ENCODE data around the gene KXD1. TPM values are rescaled to one million over a fixed set of nuclear protein-coding genes. Genes with fewer than 3 reads are reported as not detected.
A peak's percentile ranks its signal among the peaks of the same experiment; 100 is the strongest.

The KXD1 gene
- total RNA-seq, 1 donor = 104 TPM

GRCh38 chr19:18594824-18595373 lies 37.2 kb downstream of the KXD1 start:
- Histone ChIP-seq H3K4me1 (ENCODE audit: insufficient read depth, low read length) (peaks cover 4% of the 10 kb centered on the region), H3K4me3 (ENCODE audit: insufficient read depth, low read length) (peak overlapping the region; percentile 69), H3K79me2 (ENCODE audit: insufficient read depth, low read length) (no peaks in the 10 kb centered on the region), H4K20me1 (ENCODE audit: insufficient read depth, low read length) (peaks cover 8% of the 10 kb centered on the region), H3K27ac (ENCODE audit: low read depth, low read length) (no peak overlapping the region), H3K36me3 (ENCODE audit: insufficient read depth, low read length) (peaks cover 3% of the 10 kb centered on the region), H3K9me3 (ENCODE audit: low read depth, low read length) (no peaks in the 10 kb centered on the region), H3K27me3 (ENCODE audit: insufficient read depth, low read length) (no peaks in the 10 kb centered on the region), H2AFZ (ENCODE audit: low read length) (no peak overlapping the region), H3K4me2 (ENCODE audit: insufficient read depth, low read length) (peak overlapping the region; percentile 69)
- DNase-seq (ENCODE audit: insufficient read length, low spot score, missing footprints) = peak; percentile 88
- TF ChIP-seq, protein P1, sequence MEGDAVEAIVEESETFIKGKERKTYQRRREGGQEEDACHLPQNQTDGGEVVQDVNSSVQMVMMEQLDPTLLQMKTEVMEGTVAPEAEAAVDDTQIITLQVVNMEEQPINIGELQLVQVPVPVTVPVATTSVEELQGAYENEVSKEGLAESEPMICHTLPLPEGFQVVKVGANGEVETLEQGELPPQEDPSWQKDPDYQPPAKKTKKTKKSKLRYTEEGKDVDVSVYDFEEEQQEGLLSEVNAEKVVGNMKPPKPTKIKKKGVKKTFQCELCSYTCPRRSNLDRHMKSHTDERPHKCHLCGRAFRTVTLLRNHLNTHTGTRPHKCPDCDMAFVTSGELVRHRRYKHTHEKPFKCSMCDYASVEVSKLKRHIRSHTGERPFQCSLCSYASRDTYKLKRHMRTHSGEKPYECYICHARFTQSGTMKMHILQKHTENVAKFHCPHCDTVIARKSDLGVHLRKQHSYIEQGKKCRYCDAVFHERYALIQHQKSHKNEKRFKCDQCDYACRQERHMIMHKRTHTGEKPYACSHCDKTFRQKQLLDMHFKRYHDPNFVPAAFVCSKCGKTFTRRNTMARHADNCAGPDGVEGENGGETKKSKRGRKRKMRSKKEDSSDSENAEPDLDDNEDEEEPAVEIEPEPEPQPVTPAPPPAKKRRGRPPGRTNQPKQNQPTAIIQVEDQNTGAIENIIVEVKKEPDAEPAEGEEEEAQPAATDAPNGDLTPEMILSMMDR (IDR thresholded peaks at IDR 0.05; ENCODE audit: extremely low read depth, low read depth, low read length) = no peak

- no peaks in the 10 kb centered on the region for H3K9me3 ChIP-seq (ENCODE audit: low read depth, low read length)
- H4K20me1 ChIP-seq (ENCODE audit: insufficient read depth, low read length) = peaks cover 8% of the 10 kb centered on the region
- no peak overlapping the region for H2AFZ ChIP-seq (ENCODE audit: low read length)
Measured at GRCh38 chr19:18595475-18595874, 37.8 kb downstream of the KXD1 start.

DNA sequence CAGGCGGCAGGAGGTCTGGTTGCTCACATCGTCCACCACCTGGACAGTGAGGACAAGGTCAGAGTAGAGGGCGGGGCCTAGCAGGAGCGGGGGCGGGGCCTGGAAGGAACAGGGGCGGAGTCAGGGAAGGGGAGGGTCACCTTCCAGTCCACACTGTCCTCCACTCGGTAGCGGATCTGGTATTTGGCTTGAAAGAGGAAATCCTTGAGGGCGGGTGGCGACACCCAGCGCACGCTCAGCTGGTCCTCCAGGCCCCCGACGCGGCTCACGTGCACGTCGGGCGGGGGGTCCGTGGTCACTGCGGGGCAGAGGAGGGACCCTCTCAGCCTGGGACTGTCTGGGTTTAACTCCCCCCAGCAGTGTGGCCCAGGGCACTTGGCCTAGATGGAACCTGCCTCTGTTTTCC lies 39.1 kb downstream of the KXD1 start:
- Histone ChIP-seq H3K36me3 (ENCODE audit: insufficient read depth, low read length) (no peaks in the 10 kb centered on the region), H3K9me3 (ENCODE audit: low read depth, low read length) (no peaks in the 10 kb centered on the region), H3K4me1 (ENCODE audit: insufficient read depth, low read length) (peaks cover 3% of the 10 kb centered on the region), H3K27ac (ENCODE audit: low read depth, low read length) (no peak overlapping the region), H3K27me3 (ENCODE audit: insufficient read depth, low read length) (no peaks in the 10 kb centered on the region), H3K4me2 (ENCODE audit: insufficient read depth, low read length) (no peak overlapping the region), H4K20me1 (ENCODE audit: insufficient read depth, low read length) (peaks cover 5% of the 10 kb centered on the region), H3K4me3 (ENCODE audit: insufficient read depth, low read length) (no peak overlapping the region), H2AFZ (ENCODE audit: low read length) (no peak overlapping the region), H3K79me2 (ENCODE audit: insufficient read depth, low read length) (no peaks in the 10 kb centered on the region)
- TF ChIP-seq, protein P1 (IDR thresholded peaks at IDR 0.05; ENCODE audit: extremely low read depth, low read depth, low read length) = no peak
- peak; percentile 92 for DNase-seq (ENCODE audit: insufficient read length, low spot score, missing footprints)

More at GRCh38 chr19:18595475-18595874, 37.8 kb downstream of the KXD1 start:
- peak; percentile 62 for DNase-seq (ENCODE audit: insufficient read length, low spot score, missing footprints)
- H3K36me3 ChIP-seq (ENCODE audit: insufficient read depth, low read length) = peaks cover 3% of the 10 kb centered on the region
- no peak overlapping the region for H3K4me2 ChIP-seq (ENCODE audit: insufficient read depth, low read length)
- no peaks in the 10 kb centered on the region for H3K79me2 ChIP-seq (ENCODE audit: insufficient read depth, low read length)
- H3K27me3 ChIP-seq (ENCODE audit: insufficient read depth, low read length) = no peaks in the 10 kb centered on the region
- H3K27ac ChIP-seq (ENCODE audit: low read depth, low read length) = no peak overlapping the region
- H3K4me3 ChIP-seq (ENCODE audit: insufficient read depth, low read length) = no peak overlapping the region
- H3K4me1 ChIP-seq (ENCODE audit: insufficient read depth, low read length) = peaks cover 3% of the 10 kb centered on the region
- TF ChIP-seq, protein P1 (IDR thresholded peaks at IDR 0.05; ENCODE audit: extremely low read depth, low read depth, low read length) = no peak

- TF ChIP-seq, protein P1 (IDR thresholded peaks at IDR 0.05; ENCODE audit: extremely low read depth, low read depth, low read length) = no peak
- no peak overlapping the region for H3K4me2 ChIP-seq (ENCODE audit: insufficient read depth, low read length)
Measured at GRCh38 chr19:18597809-18598660, 40.4 kb downstream of the KXD1 start.

More at GRCh38 chr19:18597809-18598660, 40.4 kb downstream of the KXD1 start:
- H2AFZ ChIP-seq (ENCODE audit: low read length) = no peak overlapping the region
- peak; percentile 80 for DNase-seq (ENCODE audit: insufficient read length, low spot score, missing footprints)
- H3K4me1 ChIP-seq (ENCODE audit: insufficient read depth, low read length) = peaks cover 3% of the 10 kb centered on the region
- H3K27ac ChIP-seq (ENCODE audit: low read depth, low read length) = no peak overlapping the region
- no peaks in the 10 kb centered on the region for H3K9me3 ChIP-seq (ENCODE audit: low read depth, low read length)
- no peak overlapping the region for H3K4me3 ChIP-seq (ENCODE audit: insufficient read depth, low read length)
- peaks cover 5% of the 10 kb centered on the region for H4K20me1 ChIP-seq (ENCODE audit: insufficient read depth, low read length)
- H3K27me3 ChIP-seq (ENCODE audit: insufficient read depth, low read length) = no peaks in the 10 kb centered on the region
- H3K36me3 ChIP-seq (ENCODE audit: insufficient read depth, low read length) = no peaks in the 10 kb centered on the region
- H3K79me2 ChIP-seq (ENCODE audit: insufficient read depth, low read length) = no peaks in the 10 kb centered on the region
